GM23338 (cell line): ENCODE measurements around the gene MOSMO.

Experiments
- CREB1 ChIP-seq: fragments of 250-450 bp; sonication (Bioruptor Pico); IDR thresholded peaks from 2 replicates; pipeline ENCODE4 v1.5.0; 2020; ENCODE audit warnings: low read depth, mild to moderate bottlenecking, moderate library complexity
- EZH2 ChIP-seq: fragments of 200-600 bp; sonication (generic); IDR thresholded peaks from one replicate; pipeline ENCODE4 v1.8.0; 2017; ENCODE audit warnings: antibody characterized with exemption, mild to moderate bottlenecking, low read depth; ENCODE audit not compliant: unreplicated experiment
- EZH2phosphoT487 ChIP-seq: fragments of 200-600 bp; sonication (generic); IDR thresholded peaks from one replicate; pipeline ENCODE4 v1.8.1; 2018; ENCODE audit warnings: antibody characterized with exemption; ENCODE audit not compliant: unreplicated experiment
- JUNB ChIP-seq: IDR thresholded peaks from one replicate; pipeline ENCODE4 v1.6.1; 2016; ENCODE audit warnings: antibody characterized with exemption; ENCODE audit not compliant: unreplicated experiment
- POLR2AphosphoS5 ChIP-seq: IDR thresholded peaks from 2 replicates; pipeline ENCODE4 v1.6.1; 2016; ENCODE audit warnings: antibody characterized with exemption, low read depth
- STAT1 ChIP-seq: IDR thresholded peaks from one replicate; pipeline ENCODE4 v1.6.1; 2016; ENCODE audit warnings: antibody characterized with exemption; ENCODE audit not compliant: unreplicated experiment
- ZNF114 ChIP-seq: fragments of 250-450 bp; sonication (Bioruptor Pico); IDR thresholded peaks from 2 replicates; pipeline ENCODE4 v1.5.0; 2020; ENCODE audit warnings: mild to moderate bottlenecking, moderate library complexity
- TF ChIP-seq, protein P1 (sequence below), 2 experiments: fragments of 200-600 bp in 1 of 2; sonication (generic) in 1 of 2; conservative IDR thresholded peaks; 2 replicates each; pipeline versions ENCODE4 v1.5.1 to v1.6.1; 2016 to 2017; ENCODE audit warnings: antibody characterized with exemption in 2 of 2, low read depth in 2 of 2, mild to moderate bottlenecking in 2 of 2, moderate library complexity in 1 of 2
- TF ChIP-seq, protein P2 (sequence below): fragments of 250-450 bp; sonication (Bioruptor Pico); IDR thresholded peaks from 2 replicates; pipeline ENCODE4 v1.5.0; 2020; ENCODE audit warnings: mild to moderate bottlenecking, moderate library complexity
- TF ChIP-seq, protein P3 (sequence below): IDR thresholded peaks from 2 replicates; pipeline ENCODE4 v1.6.1; 2016; ENCODE audit warnings: antibody characterized with exemption
- TF ChIP-seq, protein P4 (sequence below): IDR thresholded peaks from one replicate; pipeline ENCODE4 v1.6.1; 2018; ENCODE audit warnings: antibody characterized with exemption; ENCODE audit not compliant: unreplicated experiment

DNA sequence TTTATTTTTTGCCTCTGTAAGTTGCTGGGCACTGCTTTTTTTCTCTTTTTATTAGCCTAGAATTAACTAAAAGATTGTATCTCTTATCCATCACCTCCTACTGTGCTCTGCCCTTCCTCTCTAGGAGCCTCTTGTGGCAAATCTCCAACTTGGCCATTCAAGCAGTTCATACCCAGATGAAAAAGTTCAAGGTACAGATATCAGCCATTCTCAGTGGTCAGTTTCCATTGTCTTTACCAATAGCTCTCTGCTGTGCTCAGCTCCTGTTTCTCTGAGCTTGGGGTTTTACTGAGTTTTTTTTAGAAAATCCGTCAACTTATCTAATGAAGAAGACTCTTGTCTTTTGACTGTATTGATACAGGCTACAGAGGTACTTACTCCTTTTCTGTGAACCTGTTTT lies 15.6 kb downstream of the MOSMO start:
- TF ChIP-seq, protein P1, sequence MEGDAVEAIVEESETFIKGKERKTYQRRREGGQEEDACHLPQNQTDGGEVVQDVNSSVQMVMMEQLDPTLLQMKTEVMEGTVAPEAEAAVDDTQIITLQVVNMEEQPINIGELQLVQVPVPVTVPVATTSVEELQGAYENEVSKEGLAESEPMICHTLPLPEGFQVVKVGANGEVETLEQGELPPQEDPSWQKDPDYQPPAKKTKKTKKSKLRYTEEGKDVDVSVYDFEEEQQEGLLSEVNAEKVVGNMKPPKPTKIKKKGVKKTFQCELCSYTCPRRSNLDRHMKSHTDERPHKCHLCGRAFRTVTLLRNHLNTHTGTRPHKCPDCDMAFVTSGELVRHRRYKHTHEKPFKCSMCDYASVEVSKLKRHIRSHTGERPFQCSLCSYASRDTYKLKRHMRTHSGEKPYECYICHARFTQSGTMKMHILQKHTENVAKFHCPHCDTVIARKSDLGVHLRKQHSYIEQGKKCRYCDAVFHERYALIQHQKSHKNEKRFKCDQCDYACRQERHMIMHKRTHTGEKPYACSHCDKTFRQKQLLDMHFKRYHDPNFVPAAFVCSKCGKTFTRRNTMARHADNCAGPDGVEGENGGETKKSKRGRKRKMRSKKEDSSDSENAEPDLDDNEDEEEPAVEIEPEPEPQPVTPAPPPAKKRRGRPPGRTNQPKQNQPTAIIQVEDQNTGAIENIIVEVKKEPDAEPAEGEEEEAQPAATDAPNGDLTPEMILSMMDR (conservative IDR thresholded peaks at IDR 0.05; ENCODE audit: low read depth in 2 of 2): no peak
- TF ChIP-seq, protein P2, sequence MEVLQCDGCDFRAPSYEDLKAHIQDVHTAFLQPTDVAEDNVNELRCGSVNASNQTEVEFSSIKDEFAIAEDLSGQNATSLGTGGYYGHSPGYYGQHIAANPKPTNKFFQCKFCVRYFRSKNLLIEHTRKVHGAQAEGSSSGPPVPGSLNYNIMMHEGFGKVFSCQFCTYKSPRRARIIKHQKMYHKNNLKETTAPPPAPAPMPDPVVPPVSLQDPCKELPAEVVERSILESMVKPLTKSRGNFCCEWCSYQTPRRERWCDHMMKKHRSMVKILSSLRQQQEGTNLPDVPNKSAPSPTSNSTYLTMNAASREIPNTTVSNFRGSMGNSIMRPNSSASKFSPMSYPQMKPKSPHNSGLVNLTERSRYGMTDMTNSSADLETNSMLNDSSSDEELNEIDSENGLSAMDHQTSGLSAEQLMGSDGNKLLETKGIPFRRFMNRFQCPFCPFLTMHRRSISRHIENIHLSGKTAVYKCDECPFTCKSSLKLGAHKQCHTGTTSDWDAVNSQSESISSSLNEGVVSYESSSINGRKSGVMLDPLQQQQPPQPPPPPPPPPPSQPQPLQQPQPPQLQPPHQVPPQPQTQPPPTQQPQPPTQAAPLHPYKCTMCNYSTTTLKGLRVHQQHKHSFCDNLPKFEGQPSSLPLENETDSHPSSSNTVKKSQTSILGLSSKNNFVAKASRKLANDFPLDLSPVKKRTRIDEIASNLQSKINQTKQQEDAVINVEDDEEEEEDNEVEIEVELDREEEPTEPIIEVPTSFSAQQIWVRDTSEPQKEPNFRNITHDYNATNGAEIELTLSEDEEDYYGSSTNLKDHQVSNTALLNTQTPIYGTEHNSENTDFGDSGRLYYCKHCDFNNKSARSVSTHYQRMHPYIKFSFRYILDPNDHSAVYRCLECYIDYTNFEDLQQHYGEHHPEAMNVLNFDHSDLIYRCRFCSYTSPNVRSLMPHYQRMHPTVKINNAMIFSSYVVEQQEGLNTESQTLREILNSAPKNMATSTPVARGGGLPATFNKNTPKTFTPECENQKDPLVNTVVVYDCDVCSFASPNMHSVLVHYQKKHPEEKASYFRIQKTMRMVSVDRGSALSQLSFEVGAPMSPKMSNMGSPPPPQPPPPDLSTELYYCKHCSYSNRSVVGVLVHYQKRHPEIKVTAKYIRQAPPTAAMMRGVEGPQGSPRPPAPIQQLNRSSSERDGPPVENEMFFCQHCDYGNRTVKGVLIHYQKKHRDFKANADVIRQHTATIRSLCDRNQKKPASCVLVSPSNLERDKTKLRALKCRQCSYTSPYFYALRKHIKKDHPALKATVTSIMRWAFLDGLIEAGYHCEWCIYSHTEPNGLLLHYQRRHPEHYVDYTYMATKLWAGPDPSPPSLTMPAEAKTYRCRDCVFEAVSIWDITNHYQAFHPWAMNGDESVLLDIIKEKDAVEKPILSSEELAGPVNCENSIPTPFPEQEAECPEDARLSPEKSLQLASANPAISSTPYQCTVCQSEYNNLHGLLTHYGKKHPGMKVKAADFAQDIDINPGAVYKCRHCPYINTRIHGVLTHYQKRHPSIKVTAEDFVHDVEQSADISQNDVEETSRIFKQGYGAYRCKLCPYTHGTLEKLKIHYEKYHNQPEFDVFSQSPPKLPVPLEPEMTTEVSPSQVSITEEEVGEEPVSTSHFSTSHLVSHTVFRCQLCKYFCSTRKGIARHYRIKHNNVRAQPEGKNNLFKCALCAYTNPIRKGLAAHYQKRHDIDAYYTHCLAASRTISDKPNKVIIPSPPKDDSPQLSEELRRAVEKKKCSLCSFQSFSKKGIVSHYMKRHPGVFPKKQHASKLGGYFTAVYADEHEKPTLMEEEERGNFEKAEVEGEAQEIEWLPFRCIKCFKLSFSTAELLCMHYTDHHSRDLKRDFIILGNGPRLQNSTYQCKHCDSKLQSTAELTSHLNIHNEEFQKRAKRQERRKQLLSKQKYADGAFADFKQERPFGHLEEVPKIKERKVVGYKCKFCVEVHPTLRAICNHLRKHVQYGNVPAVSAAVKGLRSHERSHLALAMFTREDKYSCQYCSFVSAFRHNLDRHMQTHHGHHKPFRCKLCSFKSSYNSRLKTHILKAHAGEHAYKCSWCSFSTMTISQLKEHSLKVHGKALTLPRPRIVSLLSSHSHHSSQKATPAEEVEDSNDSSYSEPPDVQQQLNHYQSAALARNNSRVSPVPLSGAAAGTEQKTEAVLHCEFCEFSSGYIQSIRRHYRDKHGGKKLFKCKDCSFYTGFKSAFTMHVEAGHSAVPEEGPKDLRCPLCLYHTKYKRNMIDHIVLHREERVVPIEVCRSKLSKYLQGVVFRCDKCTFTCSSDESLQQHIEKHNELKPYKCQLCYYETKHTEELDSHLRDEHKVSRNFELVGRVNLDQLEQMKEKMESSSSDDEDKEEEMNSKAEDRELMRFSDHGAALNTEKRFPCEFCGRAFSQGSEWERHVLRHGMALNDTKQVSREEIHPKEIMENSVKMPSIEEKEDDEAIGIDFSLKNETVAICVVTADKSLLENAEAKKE (CRISPR knock-in tag): no peak
- TF ChIP-seq, protein P3, sequence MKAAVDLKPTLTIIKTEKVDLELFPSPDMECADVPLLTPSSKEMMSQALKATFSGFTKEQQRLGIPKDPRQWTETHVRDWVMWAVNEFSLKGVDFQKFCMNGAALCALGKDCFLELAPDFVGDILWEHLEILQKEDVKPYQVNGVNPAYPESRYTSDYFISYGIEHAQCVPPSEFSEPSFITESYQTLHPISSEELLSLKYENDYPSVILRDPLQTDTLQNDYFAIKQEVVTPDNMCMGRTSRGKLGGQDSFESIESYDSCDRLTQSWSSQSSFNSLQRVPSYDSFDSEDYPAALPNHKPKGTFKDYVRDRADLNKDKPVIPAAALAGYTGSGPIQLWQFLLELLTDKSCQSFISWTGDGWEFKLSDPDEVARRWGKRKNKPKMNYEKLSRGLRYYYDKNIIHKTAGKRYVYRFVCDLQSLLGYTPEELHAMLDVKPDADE: no peak
- TF ChIP-seq EZH2phosphoT487 (no peak), EZH2 (no peak), ZNF114 (CRISPR knock-in tag) (no peak), STAT1 (no peak), CREB1 (CRISPR knock-in tag) (no peak), POLR2AphosphoS5 (no peak), JUNB (no peak)
- TF ChIP-seq, protein P4, sequence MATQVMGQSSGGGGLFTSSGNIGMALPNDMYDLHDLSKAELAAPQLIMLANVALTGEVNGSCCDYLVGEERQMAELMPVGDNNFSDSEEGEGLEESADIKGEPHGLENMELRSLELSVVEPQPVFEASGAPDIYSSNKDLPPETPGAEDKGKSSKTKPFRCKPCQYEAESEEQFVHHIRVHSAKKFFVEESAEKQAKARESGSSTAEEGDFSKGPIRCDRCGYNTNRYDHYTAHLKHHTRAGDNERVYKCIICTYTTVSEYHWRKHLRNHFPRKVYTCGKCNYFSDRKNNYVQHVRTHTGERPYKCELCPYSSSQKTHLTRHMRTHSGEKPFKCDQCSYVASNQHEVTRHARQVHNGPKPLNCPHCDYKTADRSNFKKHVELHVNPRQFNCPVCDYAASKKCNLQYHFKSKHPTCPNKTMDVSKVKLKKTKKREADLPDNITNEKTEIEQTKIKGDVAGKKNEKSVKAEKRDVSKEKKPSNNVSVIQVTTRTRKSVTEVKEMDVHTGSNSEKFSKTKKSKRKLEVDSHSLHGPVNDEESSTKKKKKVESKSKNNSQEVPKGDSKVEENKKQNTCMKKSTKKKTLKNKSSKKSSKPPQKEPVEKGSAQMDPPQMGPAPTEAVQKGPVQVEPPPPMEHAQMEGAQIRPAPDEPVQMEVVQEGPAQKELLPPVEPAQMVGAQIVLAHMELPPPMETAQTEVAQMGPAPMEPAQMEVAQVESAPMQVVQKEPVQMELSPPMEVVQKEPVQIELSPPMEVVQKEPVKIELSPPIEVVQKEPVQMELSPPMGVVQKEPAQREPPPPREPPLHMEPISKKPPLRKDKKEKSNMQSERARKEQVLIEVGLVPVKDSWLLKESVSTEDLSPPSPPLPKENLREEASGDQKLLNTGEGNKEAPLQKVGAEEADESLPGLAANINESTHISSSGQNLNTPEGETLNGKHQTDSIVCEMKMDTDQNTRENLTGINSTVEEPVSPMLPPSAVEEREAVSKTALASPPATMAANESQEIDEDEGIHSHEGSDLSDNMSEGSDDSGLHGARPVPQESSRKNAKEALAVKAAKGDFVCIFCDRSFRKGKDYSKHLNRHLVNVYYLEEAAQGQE: no peak
